K562 (cell line): ENCODE results near the gene TIGD7. TPM values are rescaled to one million over a fixed set of nuclear protein-coding genes. Genes with fewer than 3 reads are reported as not detected.

ENCODE experiments used
- BRD4 ChIP-seq: fragments of 200-600 bp; sonication (generic); IDR thresholded peaks from 2 replicates; pipeline ENCODE4 v1.6.1; 2017; ENCODE audit warnings: inconsistent platforms
- CCAR2 ChIP-seq: fragments of 200-400 bp; formaldehyde crosslinking; IDR thresholded peaks from 2 replicates; pipeline ENCODE4 v1.6.1; 2017; ENCODE audit warnings: mild to moderate bottlenecking, low read depth, low read length
- CHD2 ChIP-seq: IDR thresholded peaks from 2 replicates; pipeline ENCODE4 v1.6.1; 2011; ENCODE audit warnings: low read depth, low read length
- HDAC6 ChIP-seq: IDR thresholded peaks from 2 replicates; pipeline ENCODE4 v1.6.1; 2012; ENCODE audit warnings: low read depth, mild to moderate bottlenecking, control low read depth, inconsistent platforms, low read length, moderate library complexity
- KDM1A ChIP-seq, 2 experiments: fragments of 450-650 bp; IDR thresholded peaks; 2 replicates each; pipeline ENCODE4 v1.6.1; 2016; ENCODE audit warnings: mild to moderate bottlenecking in 2 of 2
- MBD2 ChIP-seq: sonication (generic); IDR thresholded peaks from 2 replicates; pipeline ENCODE4 v1.6.1; 2016; ENCODE audit warnings: low read depth, borderline replicate concordance
- NELFE ChIP-seq: IDR thresholded peaks from 2 replicates; pipeline ENCODE4 v1.6.1; 2011; ENCODE audit warnings: mild to moderate bottlenecking; ENCODE audit not compliant: insufficient read depth, insufficient read length
- NR2C2 ChIP-seq, 2 experiments: fragments of 200-800 bp in 1 of 2; sonication (Bioruptor generic) in 1 of 2; sonication (generic) in 1 of 2; formaldehyde crosslinking in 1 of 2; IDR thresholded peaks; 2 replicates each; pipeline versions ENCODE4 v1.6.1 to v1.8.0; 2016 to 2022; ENCODE audit warnings: mild to moderate bottlenecking in 1 of 2, missing compliant biosample characterization in 1 of 2, missing genetic modification characterization in 1 of 2, missing genetic modification reagents in 1 of 2
- PHF21A ChIP-seq: fragments of 450-650 bp; IDR thresholded peaks from 2 replicates; pipeline ENCODE4 v1.6.1; 2017; ENCODE audit warnings: low read depth, borderline replicate concordance
- RBFOX2 ChIP-seq: fragments of 200-400 bp; formaldehyde crosslinking; IDR thresholded peaks from 2 replicates; pipeline ENCODE4 v1.6.1; 2017; ENCODE audit warnings: low read depth, mild to moderate bottlenecking, low read length, moderate library complexity
- SMAD4 ChIP-seq: fragments of 250-450 bp; sonication (Bioruptor Pico); conservative IDR thresholded peaks from 2 replicates; pipeline ENCODE4 v1.8.0; 2021; ENCODE audit warnings: inconsistent platforms, mild to moderate bottlenecking, moderate library complexity
- SOX6 ChIP-seq: fragments of 450-650 bp; IDR thresholded peaks from 2 replicates; pipeline ENCODE4 v1.6.1; 2014; ENCODE audit warnings: mild to moderate bottlenecking
- ZNF143 ChIP-seq: sonication (generic); formaldehyde crosslinking; IDR thresholded peaks from 2 replicates; pipeline ENCODE4 v1.9.0; 2022; ENCODE audit warnings: mild to moderate bottlenecking, missing genetic modification reagents
- ZNF174 ChIP-seq: fragments of 250-450 bp; sonication (Bioruptor Pico); IDR thresholded peaks from 2 replicates; pipeline ENCODE4 v1.4.0; 2020; ENCODE audit warnings: mild to moderate bottlenecking
- ZNF239 ChIP-seq: fragments of 250-450 bp; sonication (Bioruptor Pico); IDR thresholded peaks from 2 replicates; pipeline ENCODE4 v1.4.0; 2020; ENCODE audit warnings: mild to moderate bottlenecking
- ZNF589 ChIP-seq: fragments of 200-800 bp; sonication (Bioruptor generic); IDR thresholded peaks from 2 replicates; pipeline ENCODE4 v1.6.1; 2016; ENCODE audit warnings: low read depth, missing genetic modification characterization, missing compliant biosample characterization
- polyA plus RNA-seq, 8 experiments: library from polyadenylated mRNA; depleted of rRNA in 4 of 8; stranded (reverse) in 5 of 8; unstranded in 3 of 8; fragments of >200 nt; fragmentation: Nextera tagmentation in 2 of 8; fragmentation: Illumina TruSeq in 1 of 8; extraction: Ambion mirVana in 2 of 8; extraction: Trizol in 1 of 8; gene quantifications; 2 replicates each; pipeline versions ENCODE4 v1.2.1 to v1.2.3, GENCODE V29; 2011 to 2014; ENCODE audit warnings: inconsistent platforms in 1 of 8, missing spikeins in 1 of 8
- total RNA-seq, 7 experiments: library from RNA; depleted of rRNA in 6 of 7; stranded (reverse); fragments of >200 nt in 6 of 7; fragmentation: Illumina TruSeq in 2 of 7; extraction: Trizol in 2 of 7; gene quantifications; 2 replicates each; pipeline versions ENCODE4 v1.2.1 to v1.2.3, GENCODE V29; 2011 to 2021; ENCODE audit warnings: low replicate concordance in 1 of 7
- TF ChIP-seq, protein P1 (sequence below): sonication (generic); formaldehyde crosslinking; IDR thresholded peaks from 2 replicates; pipeline ENCODE4 v1.8.1; 2022; ENCODE audit warnings: missing genetic modification reagents
- TF ChIP-seq, protein P2 (sequence below): sonication (generic); formaldehyde crosslinking; IDR thresholded peaks from 2 replicates; pipeline ENCODE4 v1.5.0; 2020; ENCODE audit warnings: missing genetic modification reagents
- TF ChIP-seq, protein P3 (sequence below): sonication (generic); formaldehyde crosslinking; IDR thresholded peaks from 2 replicates; pipeline ENCODE4 v1.9.0; 2022; ENCODE audit warnings: mild to moderate bottlenecking, missing genetic modification reagents
- TF ChIP-seq, protein P4 (sequence below), 2 experiments: fragments of 450-650 bp in 1 of 2; sonication (generic) in 1 of 2; formaldehyde crosslinking; conservative IDR thresholded peaks; 2 replicates each; pipeline versions ENCODE4 v1.4.0 to v1.8.1; 2020 to 2022; ENCODE audit warnings: mild to moderate bottlenecking in 1 of 2, missing genetic modification reagents in 1 of 2
- TF ChIP-seq, protein P5 (sequence below): sonication (generic); formaldehyde crosslinking; IDR thresholded peaks from 2 replicates; pipeline ENCODE4 v1.8.0; 2022; ENCODE audit warnings: mild to moderate bottlenecking, missing genetic modification reagents, borderline replicate concordance

Gene TIGD7
- total and polyA plus RNA-seq, 9 of the 15 experiments (the other 6 are each of a cell fraction or from before 2014, with no cell fraction given) = 0.84 to 10.7 (median 6.7) TPM

DNA sequence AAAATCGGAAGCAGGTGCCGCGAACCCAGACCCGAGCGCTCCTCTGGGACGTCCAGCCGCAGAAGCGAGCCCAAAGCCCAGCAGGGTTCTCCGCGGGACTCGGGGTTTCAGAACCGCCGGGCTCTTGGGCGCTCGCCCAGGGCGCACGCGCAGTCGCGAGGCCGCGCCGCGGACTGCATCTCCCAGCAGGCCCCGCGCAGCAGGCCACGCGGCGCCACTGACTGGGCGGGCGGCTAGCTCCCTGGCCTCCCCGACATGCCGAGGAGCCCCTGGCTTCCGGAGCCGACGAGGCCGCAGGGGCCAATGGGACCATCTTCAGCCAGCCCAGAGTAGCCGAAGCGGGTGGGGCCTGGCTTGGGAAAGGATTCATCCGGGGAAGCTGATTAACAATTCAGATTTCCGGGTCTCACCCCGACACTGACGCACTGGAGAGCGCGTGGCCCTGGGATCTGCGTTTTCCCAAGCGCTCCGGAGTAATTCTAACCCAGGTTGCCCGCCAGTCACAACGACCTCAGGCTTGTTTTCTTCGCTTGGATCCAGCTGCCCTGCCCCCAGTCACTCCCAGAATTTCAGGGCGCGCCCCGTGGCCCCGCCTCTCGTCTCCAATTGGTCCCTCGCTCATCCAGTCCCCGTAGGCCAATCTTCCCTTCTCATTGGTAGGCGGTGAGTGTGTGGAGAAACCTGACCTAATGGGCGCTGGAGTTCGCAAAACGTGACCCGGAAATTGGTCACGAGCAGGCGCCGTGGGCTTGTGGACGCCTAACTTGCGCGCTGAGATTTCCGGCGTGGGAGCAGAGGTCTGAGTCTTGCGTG lies 22.3 kb downstream of the TIGD7 start, which contains the start of gene ZNF263 (continued):
- TF ChIP-seq, protein P1, sequence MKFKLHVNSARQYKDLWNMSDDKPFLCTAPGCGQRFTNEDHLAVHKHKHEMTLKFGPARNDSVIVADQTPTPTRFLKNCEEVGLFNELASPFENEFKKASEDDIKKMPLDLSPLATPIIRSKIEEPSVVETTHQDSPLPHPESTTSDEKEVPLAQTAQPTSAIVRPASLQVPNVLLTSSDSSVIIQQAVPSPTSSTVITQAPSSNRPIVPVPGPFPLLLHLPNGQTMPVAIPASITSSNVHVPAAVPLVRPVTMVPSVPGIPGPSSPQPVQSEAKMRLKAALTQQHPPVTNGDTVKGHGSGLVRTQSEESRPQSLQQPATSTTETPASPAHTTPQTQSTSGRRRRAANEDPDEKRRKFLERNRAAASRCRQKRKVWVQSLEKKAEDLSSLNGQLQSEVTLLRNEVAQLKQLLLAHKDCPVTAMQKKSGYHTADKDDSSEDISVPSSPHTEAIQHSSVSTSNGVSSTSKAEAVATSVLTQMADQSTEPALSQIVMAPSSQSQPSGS (CRISPR knock-in tag) = no peak
- TF ChIP-seq NR2C2 (CRISPR knock-in tag; IDR thresholded peaks at IDR 0.05) (peak; percentile 95), NR2C2 (tag; IDR thresholded peaks at IDR 0.05) (peak; percentile 99), RBFOX2 (peak; percentile 93), CCAR2 (no peak), SOX6 (peak; percentile 42; the same call in 1 of the 2 replicates), ZNF239 (CRISPR knock-in tag) (no peak), ZNF589 (no peak), KDM1A (IDR thresholded peaks at IDR 0.05) (no peak), NELFE (no peak), HDAC6 (no peak), BRD4 (peak; percentile 74; the same call in 1 of the 2 replicates), CHD2 (0 out of 2 replicates have a peak, but pooled peaks have one; percentile 27), ZNF174 (CRISPR knock-in tag) (no peak), ZNF143 (peak; percentile 92), PHF21A (no peak), MBD2 (peak; percentile 69), SMAD4 (CRISPR knock-in tag) (no peak; the same call in 1 of the 2 replicates)
- TF ChIP-seq, protein P2, sequence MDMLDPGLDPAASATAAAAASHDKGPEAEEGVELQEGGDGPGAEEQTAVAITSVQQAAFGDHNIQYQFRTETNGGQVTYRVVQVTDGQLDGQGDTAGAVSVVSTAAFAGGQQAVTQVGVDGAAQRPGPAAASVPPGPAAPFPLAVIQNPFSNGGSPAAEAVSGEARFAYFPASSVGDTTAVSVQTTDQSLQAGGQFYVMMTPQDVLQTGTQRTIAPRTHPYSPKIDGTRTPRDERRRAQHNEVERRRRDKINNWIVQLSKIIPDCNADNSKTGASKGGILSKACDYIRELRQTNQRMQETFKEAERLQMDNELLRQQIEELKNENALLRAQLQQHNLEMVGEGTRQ (CRISPR knock-in tag) = peak; percentile 88
- TF ChIP-seq, protein P3, sequence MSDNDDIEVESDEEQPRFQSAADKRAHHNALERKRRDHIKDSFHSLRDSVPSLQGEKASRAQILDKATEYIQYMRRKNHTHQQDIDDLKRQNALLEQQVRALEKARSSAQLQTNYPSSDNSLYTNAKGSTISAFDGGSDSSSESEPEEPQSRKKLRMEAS (CRISPR knock-in tag) = peak; percentile 92
- TF ChIP-seq, protein P4, sequence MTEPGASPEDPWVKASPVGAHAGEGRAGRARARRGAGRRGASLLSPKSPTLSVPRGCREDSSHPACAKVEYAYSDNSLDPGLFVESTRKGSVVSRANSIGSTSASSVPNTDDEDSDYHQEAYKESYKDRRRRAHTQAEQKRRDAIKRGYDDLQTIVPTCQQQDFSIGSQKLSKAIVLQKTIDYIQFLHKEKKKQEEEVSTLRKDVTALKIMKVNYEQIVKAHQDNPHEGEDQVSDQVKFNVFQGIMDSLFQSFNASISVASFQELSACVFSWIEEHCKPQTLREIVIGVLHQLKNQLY (CRISPR knock-in tag; conservative IDR thresholded peaks at IDR 0.05) = no peak
- TF ChIP-seq, protein P5, sequence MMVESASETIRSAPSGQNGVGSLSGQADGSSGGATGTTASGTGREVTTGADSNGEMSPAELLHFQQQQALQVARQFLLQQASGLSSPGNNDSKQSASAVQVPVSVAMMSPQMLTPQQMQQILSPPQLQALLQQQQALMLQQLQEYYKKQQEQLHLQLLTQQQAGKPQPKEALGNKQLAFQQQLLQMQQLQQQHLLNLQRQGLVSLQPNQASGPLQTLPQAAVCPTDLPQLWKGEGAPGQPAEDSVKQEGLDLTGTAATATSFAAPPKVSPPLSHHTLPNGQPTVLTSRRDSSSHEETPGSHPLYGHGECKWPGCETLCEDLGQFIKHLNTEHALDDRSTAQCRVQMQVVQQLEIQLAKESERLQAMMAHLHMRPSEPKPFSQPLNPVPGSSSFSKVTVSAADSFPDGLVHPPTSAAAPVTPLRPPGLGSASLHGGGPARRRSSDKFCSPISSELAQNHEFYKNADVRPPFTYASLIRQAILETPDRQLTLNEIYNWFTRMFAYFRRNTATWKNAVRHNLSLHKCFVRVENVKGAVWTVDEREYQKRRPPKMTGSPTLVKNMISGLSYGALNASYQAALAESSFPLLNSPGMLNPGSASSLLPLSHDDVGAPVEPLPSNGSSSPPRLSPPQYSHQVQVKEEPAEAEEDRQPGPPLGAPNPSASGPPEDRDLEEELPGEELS (CRISPR knock-in tag) = no peak; the same call in 1 of the 2 replicates
